Measurements from ENCODE around the gene LDLRAD3.
"Not testable (repeated sequence)": the region's sequence is repeated elsewhere in the genome, so short reads cannot be mapped to it uniquely, and the experiment has no call there.

Gene LDLRAD3

GRCh38 chr11:35943713-35944502 is at the start of gene LDLRAD3:
TSS of gene LDLRAD3 (plus strand) at chr11:35944062. CDS start at chr11:35944099, 37 bp downstream.
- DNase-seq, result peak; percentile 50

GRCh38 chr11:35897019-35897418 is 46.8 kb upstream of the LDLRAD3 start:
- no peak for DNase-seq

- DNase-seq, result no peak
These were observed 40.9 kb upstream of the LDLRAD3 start for GRCh38 chr11:35902961-35903360.

- no peak for DNase-seq
These were observed 38.1 kb upstream of the LDLRAD3 start for GRCh38 chr11:35905646-35906276.

- DNase-seq, result no peak
These were observed 37.6 kb upstream of the LDLRAD3 start for GRCh38 chr11:35906277-35906661.

GRCh38 chr11:35906681-35907080 is 37.2 kb upstream of the LDLRAD3 start:
- DNase-seq, result no peak

GRCh38 chr11:35907648-35908431 is 36.0 kb upstream of the LDLRAD3 start:
- DNase-seq, result no peak

GRCh38 chr11:35908432-35908771 is 35.5 kb upstream of the LDLRAD3 start:
- not testable (repeated sequence) for DNase-seq

- no peak for DNase-seq
These were observed 34.2 kb upstream of the LDLRAD3 start for GRCh38 chr11:35909511-35910265.

GRCh38 chr11:35911013-35911412 is 32.8 kb upstream of the LDLRAD3 start:
- no peak for DNase-seq

- DNase-seq, result no peak
These were observed 32.2 kb upstream of the LDLRAD3 start for GRCh38 chr11:35911616-35912165.

GRCh38 chr11:35912436-35912835 is 31.4 kb upstream of the LDLRAD3 start:
- DNase-seq, result not testable (repeated sequence)

- DNase-seq, result no peak
These were observed 30.8 kb upstream of the LDLRAD3 start for GRCh38 chr11:35912883-35913624.

GRCh38 chr11:35914816-35915215 is 29.0 kb upstream of the LDLRAD3 start:
- DNase-seq, result no peak

- DNase-seq, result peak; percentile 19
These were observed 27.6 kb upstream of the LDLRAD3 start for GRCh38 chr11:35916270-35916669.

GRCh38 chr11:35917676-35918075 is 26.2 kb upstream of the LDLRAD3 start:
- peak; percentile 5 for DNase-seq

GRCh38 chr11:35918716-35919115 is 25.1 kb upstream of the LDLRAD3 start:
- no peak for DNase-seq

- no peak for DNase-seq
These were observed 24.6 kb upstream of the LDLRAD3 start for GRCh38 chr11:35919244-35919643.

- no peak for DNase-seq
These were observed 20.4 kb upstream of the LDLRAD3 start for GRCh38 chr11:35923452-35923851.

- DNase-seq, result no peak
These were observed 19.1 kb upstream of the LDLRAD3 start for GRCh38 chr11:35924811-35925210.

- DNase-seq, result no peak
These were observed 16.8 kb upstream of the LDLRAD3 start for GRCh38 chr11:35927104-35927503.

- DNase-seq, result peak; percentile 9
These were observed 16.2 kb upstream of the LDLRAD3 start for GRCh38 chr11:35927682-35928081.

Data from RPMI8226 (cell line).